ENCODE data around the gene DDX42. TPM values are rescaled to one million over a fixed set of nuclear protein-coding genes. Genes with fewer than 3 reads are reported as not detected.

DDX42 gene
- total RNA-seq: 58.9 TPM
- 92.8 TPM for polyA plus RNA-seq
- long read RNA-seq, donor 1, transcript DDX42-214 (1 exons, 2,244 nt): major isoform, 7 of 7 reads
- long read RNA-seq, donor 1, partial matches to known transcripts: 0 of 7 reads
- long read RNA-seq, donor 1, other reads (novel, unspliced or antisense): 0 of 7 reads
- long read RNA-seq, donor 2: 0 reads
- long read RNA-seq, donor 3, transcript DDX42-214 (1 exons, 2,244 nt): major isoform, 82 of 98 reads
- long read RNA-seq, donor 3, transcript DDX42-202 (18 exons, 3,939 nt): minor isoform, 7 of 98 reads
- long read RNA-seq, donor 3, partial matches to known transcripts: 5 of 98 reads
- long read RNA-seq, donor 3, other reads (novel, unspliced or antisense): 0 of 98 reads
- long read RNA-seq, donor 4, transcript DDX42-214 (1 exons, 2,244 nt): major isoform, 21 of 43 reads
- long read RNA-seq, donor 4, partial matches to known transcripts: 20 of 43 reads
- long read RNA-seq, donor 4, other reads (novel, unspliced or antisense): 0 of 43 reads
- long read RNA-seq, donor 5, full-length matches to known transcripts: 90 of 126 reads
- long read RNA-seq, donor 5, partial matches to known transcripts: 24 of 126 reads
- long read RNA-seq, donor 5, other reads (novel, unspliced or antisense): 12 of 126 reads
- long read RNA-seq, donor 6, transcript DDX42-214 (1 exons, 2,244 nt): major isoform, 36 of 86 reads
- long read RNA-seq, donor 6, partial matches to known transcripts: 30 of 86 reads
- long read RNA-seq, donor 6, other reads (novel, unspliced or antisense): 15 of 86 reads
- long read RNA-seq, donor 7, transcript DDX42-214 (1 exons, 2,244 nt): major isoform, 47 of 57 reads
- long read RNA-seq, donor 7, transcript DDX42-202 (18 exons, 3,939 nt): minor isoform, 8 of 57 reads
- long read RNA-seq, donor 7, partial matches to known transcripts: 0 of 57 reads
- long read RNA-seq, donor 7, other reads (novel, unspliced or antisense): 0 of 57 reads
- long read RNA-seq, donor 8, transcript DDX42-214 (1 exons, 2,244 nt): major isoform, 15 of 15 reads
- long read RNA-seq, donor 8, partial matches to known transcripts: 0 of 15 reads
- long read RNA-seq, donor 8, other reads (novel, unspliced or antisense): 0 of 15 reads
- long read RNA-seq, donor 9, transcript DDX42-214 (1 exons, 2,244 nt): major isoform, 23 of 26 reads
- long read RNA-seq, donor 9, partial matches to known transcripts: 0 of 26 reads
- long read RNA-seq, donor 9, other reads (novel, unspliced or antisense): 0 of 26 reads
- long read RNA-seq, donor 10, transcript DDX42-214 (1 exons, 2,244 nt): major isoform, 23 of 30 reads
- long read RNA-seq, donor 10, partial matches to known transcripts: 0 of 30 reads
- long read RNA-seq, donor 10, other reads (novel, unspliced or antisense): 0 of 30 reads

GRCh38 chr17:63774141-63774968 lies at the start of gene DDX42:
Gene DDX42 (plus strand): TSS chr17:63774170. CDS start chr17:63787050, 12,880 bp downstream.
- H3K27me3 ChIP-seq (ENCODE audit: control insufficient read depth in 2 of 2, insufficient read depth in 1 of 2, low read length in 1 of 2): no peaks in the 10 kb centered on the region
- H3K4me3 ChIP-seq (ENCODE audit: low read length in 2 of 2): peak within 1 kb of the TSS; percentile 82 to 95
- H3K4me1 ChIP-seq (ENCODE audit: control insufficient read depth in 2 of 2, insufficient read depth in 2 of 2, low read length in 2 of 2): peaks cover 12 to 14% of the 10 kb centered on the region in 2 donors
- peaks cover 14 to 26% of the 10 kb centered on the region in 2 donors for H3K36me3 ChIP-seq (ENCODE audit: control insufficient read depth in 2 of 2, insufficient read depth in 2 of 2, low read length in 1 of 2)
- peak in 3 of 9 donors; percentile 9 to 39 (median 25) for DNase-seq (ENCODE audit: low read depth in 6 of 9, low spot score in 9 of 9)
- WGBS: under 1% methylated on average over 67 of the region's 67 CpGs
- peak within 1 kb of the TSS; percentile 97 to 99 for H3K27ac ChIP-seq (ENCODE audit: low read depth in 1 of 2, low read length in 1 of 2)
- H3K9me3 ChIP-seq (ENCODE audit: control insufficient read depth in 2 of 2, insufficient read depth in 1 of 2, low read length in 1 of 2): no peaks in the 10 kb centered on the region

- Histone ChIP-seq H3K4me1 (ENCODE audit: control insufficient read depth in 2 of 2, insufficient read depth in 2 of 2, low read length in 2 of 2) (peaks cover 3 to 5% of the 10 kb centered on the region in 2 donors), H3K9me3 (ENCODE audit: control insufficient read depth in 2 of 2, insufficient read depth in 1 of 2, low read length in 1 of 2) (no peaks in the 10 kb centered on the region), H3K36me3 (ENCODE audit: control insufficient read depth in 2 of 2, insufficient read depth in 2 of 2, low read length in 1 of 2) (peaks cover 0 to 2% of the 10 kb centered on the region in 2 donors), H3K27ac (ENCODE audit: low read depth in 1 of 2, low read length in 1 of 2) (no peak overlapping the region), H3K4me3 (ENCODE audit: low read length in 2 of 2) (no peak overlapping the region), H3K27me3 (ENCODE audit: control insufficient read depth in 2 of 2, insufficient read depth in 1 of 2, low read length in 1 of 2) (no peaks in the 10 kb centered on the region)
- WGBS: over 99% methylated on average over 8 of the region's 8 CpGs
- no peak for DNase-seq (ENCODE audit: low read depth in 6 of 9, low spot score in 9 of 9)
These were observed 38.3 kb upstream of the DDX42 start for GRCh38 chr17:63735691-63736090.

- Histone ChIP-seq H3K27ac (ENCODE audit: low read depth in 1 of 2, low read length in 1 of 2) (peak overlapping the region; percentile 93 to 96), H3K9me3 (ENCODE audit: control insufficient read depth in 2 of 2, insufficient read depth in 1 of 2, low read length in 1 of 2) (no peaks in the 10 kb centered on the region), H3K4me3 (ENCODE audit: low read length in 2 of 2) (peak overlapping the region; percentile 89 to 92), H3K27me3 (ENCODE audit: control insufficient read depth in 2 of 2, insufficient read depth in 1 of 2, low read length in 1 of 2) (no peaks in the 10 kb centered on the region), H3K4me1 (ENCODE audit: control insufficient read depth in 2 of 2, insufficient read depth in 2 of 2, low read length in 2 of 2) (peaks cover 3 to 14% of the 10 kb centered on the region in 2 donors), H3K36me3 (ENCODE audit: control insufficient read depth in 2 of 2, insufficient read depth in 2 of 2, low read length in 1 of 2) (peaks cover 2 to 4% of the 10 kb centered on the region in 2 donors)
- peak in 6 of 9 donors; percentile 0 to 31 (median 10) for DNase-seq (ENCODE audit: low read depth in 6 of 9, low spot score in 9 of 9)
- WGBS: 44% methylated on average over 12 of the region's 12 CpGs
These were observed 33.4 kb upstream of the DDX42 start for GRCh38 chr17:63740464-63741142.

GRCh38 chr17:63741143-63741407 lies 32.9 kb upstream of the DDX42 start:
- under 1% methylated on average over 14 of the region's 14 CpGs for WGBS
- H3K27me3 ChIP-seq (ENCODE audit: control insufficient read depth in 2 of 2, insufficient read depth in 1 of 2, low read length in 1 of 2): no peaks in the 10 kb centered on the region
- no peaks in the 10 kb centered on the region for H3K9me3 ChIP-seq (ENCODE audit: control insufficient read depth in 2 of 2, insufficient read depth in 1 of 2, low read length in 1 of 2)
- H3K4me3 ChIP-seq (ENCODE audit: low read length in 2 of 2): peak overlapping the region; percentile 89 to 92
- DNase-seq (ENCODE audit: low read depth in 6 of 9, low spot score in 9 of 9): peak in 4 of 9 donors; percentile 3 to 26 (median 13)
- H3K27ac ChIP-seq (ENCODE audit: low read depth in 1 of 2, low read length in 1 of 2): peak overlapping the region; percentile 93 to 96
- peaks cover 3 to 7% of the 10 kb centered on the region in 2 donors for H3K36me3 ChIP-seq (ENCODE audit: control insufficient read depth in 2 of 2, insufficient read depth in 2 of 2, low read length in 1 of 2)
- H3K4me1 ChIP-seq (ENCODE audit: control insufficient read depth in 2 of 2, insufficient read depth in 2 of 2, low read length in 2 of 2): peaks cover 3 to 14% of the 10 kb centered on the region in 2 donors

- Histone ChIP-seq H3K4me3 (ENCODE audit: low read length in 2 of 2) (peak within 1 kb of the TSS; percentile 89 to 92), H3K36me3 (ENCODE audit: control insufficient read depth in 2 of 2, insufficient read depth in 2 of 2, low read length in 1 of 2) (peaks cover 3 to 11% of the 10 kb centered on the region in 2 donors), H3K27me3 (ENCODE audit: control insufficient read depth in 2 of 2, insufficient read depth in 1 of 2, low read length in 1 of 2) (no peaks in the 10 kb centered on the region), H3K27ac (ENCODE audit: low read depth in 1 of 2, low read length in 1 of 2) (peak within 1 kb of the TSS; percentile 96 to 98), H3K9me3 (ENCODE audit: control insufficient read depth in 2 of 2, insufficient read depth in 1 of 2, low read length in 1 of 2) (no peaks in the 10 kb centered on the region), H3K4me1 (ENCODE audit: control insufficient read depth in 2 of 2, insufficient read depth in 2 of 2, low read length in 2 of 2) (peaks cover 3 to 14% of the 10 kb centered on the region in 2 donors)
- peak; percentile 94 to 99 (median 98) for DNase-seq (ENCODE audit: low read depth in 6 of 9, low spot score in 9 of 9)
- under 1% methylated on average over 61 of the region's 61 CpGs for WGBS
These were observed 32.4 kb upstream of the DDX42 start, which contains the start of gene STRADA for GRCh38 chr17:63741408-63742173. Gene STRADA (minus strand): TSS chr17:63741799. CDS start chr17:63728369, 13,430 bp downstream.

GRCh38 chr17:63751806-63752205 lies 22.2 kb upstream of the DDX42 start:
- H3K27ac ChIP-seq (ENCODE audit: low read depth in 1 of 2, low read length in 1 of 2): peak overlapping the region in 1 of 2 donors; percentile 63
- no peak overlapping the region for H3K4me3 ChIP-seq (ENCODE audit: low read length in 2 of 2)
- 6% methylated on average over 8 of the region's 8 CpGs for WGBS
- H3K9me3 ChIP-seq (ENCODE audit: control insufficient read depth in 2 of 2, insufficient read depth in 1 of 2, low read length in 1 of 2): no peaks in the 10 kb centered on the region
- peaks cover 0 to 5% of the 10 kb centered on the region in 2 donors for H3K4me1 ChIP-seq (ENCODE audit: control insufficient read depth in 2 of 2, insufficient read depth in 2 of 2, low read length in 2 of 2)
- H3K36me3 ChIP-seq (ENCODE audit: control insufficient read depth in 2 of 2, insufficient read depth in 2 of 2, low read length in 1 of 2): peaks cover 37 to 65% of the 10 kb centered on the region in 2 donors
- H3K27me3 ChIP-seq (ENCODE audit: control insufficient read depth in 2 of 2, insufficient read depth in 1 of 2, low read length in 1 of 2): no peaks in the 10 kb centered on the region
- peak in 7 of 9 donors; percentile 34 to 81 (median 51) for DNase-seq (ENCODE audit: low read depth in 6 of 9, low spot score in 9 of 9)

- no peak overlapping the region for H3K27ac ChIP-seq (ENCODE audit: low read depth in 1 of 2, low read length in 1 of 2)
- DNase-seq (ENCODE audit: low read depth in 6 of 9, low spot score in 9 of 9): no peak
- WGBS: 97% methylated on average over 1 of the region's 1 CpG
These were observed 21.3 kb upstream of the DDX42 start for GRCh38 chr17:63752707-63753106.

More at GRCh38 chr17:63752707-63753106, 21.3 kb upstream of the DDX42 start:
- Histone ChIP-seq H3K36me3 (ENCODE audit: control insufficient read depth in 2 of 2, insufficient read depth in 2 of 2, low read length in 1 of 2) (peaks cover 40 to 73% of the 10 kb centered on the region in 2 donors), H3K4me1 (ENCODE audit: control insufficient read depth in 2 of 2, insufficient read depth in 2 of 2, low read length in 2 of 2) (peaks cover 0 to 5% of the 10 kb centered on the region in 2 donors), H3K27me3 (ENCODE audit: control insufficient read depth in 2 of 2, insufficient read depth in 1 of 2, low read length in 1 of 2) (no peaks in the 10 kb centered on the region), H3K9me3 (ENCODE audit: control insufficient read depth in 2 of 2, insufficient read depth in 1 of 2, low read length in 1 of 2) (no peaks in the 10 kb centered on the region), H3K4me3 (ENCODE audit: low read length in 2 of 2) (no peak overlapping the region)

Measured in thymus (tissue), 14 donors.